HG02885 (cell line): Measurements from ENCODE around the gene GLRA2.

Source experiments
- ATAC-seq: cut with Tn5 transposase; IDR thresholded peaks from one replicate; pipeline ENCODE4 v1.9.1; 2021; ENCODE audit warnings: mild to moderate bottlenecking; ENCODE audit not compliant: unreplicated experiment, poor library complexity

The GLRA2 gene

GRCh38 chrX:14529290-14529989 is at the start of gene GLRA2:
GLRA2 (plus strand) TSS chrX:14529536; CDS start chrX:14530058, 522 bp downstream.
- no peak for ATAC-seq

- ATAC-seq: no peak
These were observed 39.9 kb upstream of the GLRA2 start for GRCh38 chrX:14489437-14489836.

GRCh38 chrX:14491689-14492088 is 37.6 kb upstream of the GLRA2 start:
- no peak for ATAC-seq

GRCh38 chrX:14496674-14497073 is 32.7 kb upstream of the GLRA2 start:
- ATAC-seq: peak; percentile 45

- peak; percentile 80 for ATAC-seq
These were observed 32.1 kb upstream of the GLRA2 start for GRCh38 chrX:14497184-14497666.

- ATAC-seq: no peak
These were observed 28.0 kb upstream of the GLRA2 start for GRCh38 chrX:14501327-14501726.

GRCh38 chrX:14504960-14505538 is 24.3 kb upstream of the GLRA2 start:
- ATAC-seq: no peak

- no peak for ATAC-seq
These were observed 23.7 kb upstream of the GLRA2 start for GRCh38 chrX:14505648-14506047.

- no peak for ATAC-seq
These were observed 22.5 kb upstream of the GLRA2 start for GRCh38 chrX:14506866-14507265.

GRCh38 chrX:14508025-14508690 is 21.2 kb upstream of the GLRA2 start:
- no peak for ATAC-seq

- no peak for ATAC-seq
These were observed 19.8 kb upstream of the GLRA2 start for GRCh38 chrX:14509325-14510057.

- ATAC-seq: peak; percentile 71
These were observed 577 bp upstream of the GLRA2 start for GRCh38 chrX:14528629-14529289.

GRCh38 chrX:14533867-14534266 is 4.5 kb downstream of the GLRA2 start:
- no peak for ATAC-seq

- no peak for ATAC-seq
These were observed 16.9 kb downstream of the GLRA2 start for GRCh38 chrX:14546190-14546589.

GRCh38 chrX:14554131-14554715 is 24.9 kb downstream of the GLRA2 start:
- no peak for ATAC-seq

GRCh38 chrX:14564058-14564457 is 34.7 kb downstream of the GLRA2 start:
- ATAC-seq: no peak

- no peak for ATAC-seq
These were observed 43.8 kb downstream of the GLRA2 start for GRCh38 chrX:14573161-14573560.

- no peak for ATAC-seq
These were observed 51.7 kb downstream of the GLRA2 start for GRCh38 chrX:14581081-14581480.

GRCh38 chrX:14584548-14584947 is 55.2 kb downstream of the GLRA2 start:
- ATAC-seq: no peak

GRCh38 chrX:14590216-14590615 is 60.9 kb downstream of the GLRA2 start:
- ATAC-seq: no peak
